GM19238 (cell line): Measurements from ENCODE around the gene TRMT2B.
A peak's percentile ranks its signal among the peaks of the same experiment; 100 is the strongest.
"Not testable (repeated sequence)": the region's sequence is repeated elsewhere in the genome, so short reads cannot be mapped to it uniquely, and the experiment has no call there.

Experiments used
- DNase-seq: peaks from one replicate; pipeline ENCODE4 v3.0.0; 2011; ENCODE audit warnings: low spot score; ENCODE audit not compliant: insufficient read length

Gene TRMT2B

GRCh38 chrX:101051549-101052302 lies at the start of gene TRMT2B:
Gene TRMT2B (minus strand): TSS chrX:101052111. CDS start chrX:101042289, 9,822 bp downstream.
- peak; percentile 54 for DNase-seq

GRCh38 chrX:101097546-101098453 lies 45.9 kb upstream of the TRMT2B start, which contains the start of gene CENPI:
Gene CENPI (plus strand): TSS chrX:101098204. CDS start chrX:101101071, 2,867 bp downstream.
- DNase-seq, result peak; percentile 82

GRCh38 chrX:101091817-101092216 lies 39.9 kb upstream of the TRMT2B start:
- DNase-seq, result no peak

- no peak for DNase-seq
These were observed 29.3 kb upstream of the TRMT2B start for GRCh38 chrX:101081231-101081630.

GRCh38 chrX:101080326-101081124 lies 28.6 kb upstream of the TRMT2B start:
- DNase-seq, result no peak

- DNase-seq, result no peak
These were observed 27.9 kb upstream of the TRMT2B start for GRCh38 chrX:101079736-101080270.

- DNase-seq, result no peak
These were observed 27.0 kb upstream of the TRMT2B start, which contains the start of gene TMEM35A for GRCh38 chrX:101078716-101079598. Gene TMEM35A (plus strand): TSS chrX:101078879. CDS start chrX:101079003, 124 bp downstream.

GRCh38 chrX:101071582-101071981 lies 19.7 kb upstream of the TRMT2B start:
- DNase-seq, result no peak

GRCh38 chrX:101062176-101062575 lies 10.3 kb upstream of the TRMT2B start:
- no peak for DNase-seq

- DNase-seq, result no peak
These were observed 5.3 kb upstream of the TRMT2B start for GRCh38 chrX:101057093-101057714.

GRCh38 chrX:101056551-101056950 lies 4.6 kb upstream of the TRMT2B start:
- not testable (repeated sequence) for DNase-seq

GRCh38 chrX:101051153-101051548 lies 760 bp downstream of the TRMT2B start:
- DNase-seq, result no peak

- no peak for DNase-seq
These were observed 11.7 kb downstream of the TRMT2B start for GRCh38 chrX:101040197-101040596.

- no peak for DNase-seq
These were observed 14.7 kb downstream of the TRMT2B start for GRCh38 chrX:101037231-101037630.

GRCh38 chrX:101029665-101030064 lies 22.2 kb downstream of the TRMT2B start:
- no peak for DNase-seq

GRCh38 chrX:101028562-101028961 lies 23.3 kb downstream of the TRMT2B start:
- DNase-seq, result no peak

- no peak for DNase-seq
These were observed 26.8 kb downstream of the TRMT2B start for GRCh38 chrX:101025126-101025525.

- no peak for DNase-seq
These were observed 29.9 kb downstream of the TRMT2B start for GRCh38 chrX:101022020-101022419.

- not testable (repeated sequence) for DNase-seq
These were observed 39.9 kb downstream of the TRMT2B start for GRCh38 chrX:101012031-101012430.
